ENCODE results near the gene GLT1D1. TPM values are rescaled to one million over a fixed set of nuclear protein-coding genes. Genes with fewer than 3 reads are reported as not detected.

Gene GLT1D1
- total RNA-seq, 4 donors from 2014 or later: 0.26 to 3.6 (median 2.9) TPM; not detected in 1

DNA sequence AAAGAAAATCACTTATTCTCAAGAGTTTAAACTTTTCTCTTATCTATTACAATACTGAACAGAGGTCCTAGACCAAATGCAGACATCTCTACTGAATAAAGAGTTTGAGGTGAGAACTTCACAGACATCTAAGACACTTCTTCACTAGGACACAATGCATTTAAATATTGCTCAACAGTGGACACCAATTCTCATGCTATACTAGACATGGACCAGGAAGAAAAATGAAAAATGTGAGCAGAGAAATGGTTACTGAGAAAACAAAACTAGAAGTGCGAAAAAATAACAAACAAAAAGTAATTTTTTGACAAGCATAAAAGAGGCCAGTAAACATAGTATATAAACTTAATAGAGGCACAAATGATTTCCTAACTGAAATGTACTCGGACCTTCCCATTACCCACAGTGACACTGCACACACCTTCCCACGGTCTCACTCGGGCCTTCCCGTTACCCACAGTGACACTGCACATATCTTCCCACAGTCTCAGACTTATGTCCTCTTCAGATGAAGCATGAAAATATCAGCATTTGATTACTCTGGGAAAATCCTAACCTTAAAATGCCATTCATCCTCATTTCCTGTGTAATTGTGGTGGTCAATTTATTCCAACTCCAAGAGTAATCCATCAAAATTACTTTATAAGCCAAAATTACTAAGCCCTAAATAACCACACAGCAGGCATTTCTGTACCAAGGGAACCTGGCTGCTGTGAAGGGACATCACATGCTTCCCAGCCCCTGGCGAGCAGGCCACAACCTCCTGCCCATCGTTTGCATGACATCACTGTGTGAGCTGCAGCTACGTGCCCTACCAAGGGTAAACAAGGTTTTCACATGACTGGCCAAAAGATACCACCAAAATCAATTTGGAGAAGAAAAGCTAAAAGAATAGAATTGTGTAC lies 35.9 kb upstream of the GLT1D1 start:
- no peaks in the 10 kb centered on the region for H3K36me3 ChIP-seq
- TF ChIP-seq POLR2A (IDR thresholded peaks at IDR 0.05): no peak
- TF ChIP-seq, protein P1, sequence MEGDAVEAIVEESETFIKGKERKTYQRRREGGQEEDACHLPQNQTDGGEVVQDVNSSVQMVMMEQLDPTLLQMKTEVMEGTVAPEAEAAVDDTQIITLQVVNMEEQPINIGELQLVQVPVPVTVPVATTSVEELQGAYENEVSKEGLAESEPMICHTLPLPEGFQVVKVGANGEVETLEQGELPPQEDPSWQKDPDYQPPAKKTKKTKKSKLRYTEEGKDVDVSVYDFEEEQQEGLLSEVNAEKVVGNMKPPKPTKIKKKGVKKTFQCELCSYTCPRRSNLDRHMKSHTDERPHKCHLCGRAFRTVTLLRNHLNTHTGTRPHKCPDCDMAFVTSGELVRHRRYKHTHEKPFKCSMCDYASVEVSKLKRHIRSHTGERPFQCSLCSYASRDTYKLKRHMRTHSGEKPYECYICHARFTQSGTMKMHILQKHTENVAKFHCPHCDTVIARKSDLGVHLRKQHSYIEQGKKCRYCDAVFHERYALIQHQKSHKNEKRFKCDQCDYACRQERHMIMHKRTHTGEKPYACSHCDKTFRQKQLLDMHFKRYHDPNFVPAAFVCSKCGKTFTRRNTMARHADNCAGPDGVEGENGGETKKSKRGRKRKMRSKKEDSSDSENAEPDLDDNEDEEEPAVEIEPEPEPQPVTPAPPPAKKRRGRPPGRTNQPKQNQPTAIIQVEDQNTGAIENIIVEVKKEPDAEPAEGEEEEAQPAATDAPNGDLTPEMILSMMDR (IDR thresholded peaks at IDR 0.05): no peak
- H3K27me3 ChIP-seq: no peaks in the 10 kb centered on the region
- H3K4me3 ChIP-seq: no peak overlapping the region
- intact Hi-C loops (cut with DNase I; ENCODE audit: low total_unique reads): no loop called here
- DNase-seq: peak; percentile 31 to 45
- peaks cover 0 to 16% of the 10 kb centered on the region in 2 donors for H3K4me1 ChIP-seq
- H3K9me3 ChIP-seq: no peaks in the 10 kb centered on the region
- peak overlapping the region; percentile 39 to 84 for H3K27ac ChIP-seq

DNA sequence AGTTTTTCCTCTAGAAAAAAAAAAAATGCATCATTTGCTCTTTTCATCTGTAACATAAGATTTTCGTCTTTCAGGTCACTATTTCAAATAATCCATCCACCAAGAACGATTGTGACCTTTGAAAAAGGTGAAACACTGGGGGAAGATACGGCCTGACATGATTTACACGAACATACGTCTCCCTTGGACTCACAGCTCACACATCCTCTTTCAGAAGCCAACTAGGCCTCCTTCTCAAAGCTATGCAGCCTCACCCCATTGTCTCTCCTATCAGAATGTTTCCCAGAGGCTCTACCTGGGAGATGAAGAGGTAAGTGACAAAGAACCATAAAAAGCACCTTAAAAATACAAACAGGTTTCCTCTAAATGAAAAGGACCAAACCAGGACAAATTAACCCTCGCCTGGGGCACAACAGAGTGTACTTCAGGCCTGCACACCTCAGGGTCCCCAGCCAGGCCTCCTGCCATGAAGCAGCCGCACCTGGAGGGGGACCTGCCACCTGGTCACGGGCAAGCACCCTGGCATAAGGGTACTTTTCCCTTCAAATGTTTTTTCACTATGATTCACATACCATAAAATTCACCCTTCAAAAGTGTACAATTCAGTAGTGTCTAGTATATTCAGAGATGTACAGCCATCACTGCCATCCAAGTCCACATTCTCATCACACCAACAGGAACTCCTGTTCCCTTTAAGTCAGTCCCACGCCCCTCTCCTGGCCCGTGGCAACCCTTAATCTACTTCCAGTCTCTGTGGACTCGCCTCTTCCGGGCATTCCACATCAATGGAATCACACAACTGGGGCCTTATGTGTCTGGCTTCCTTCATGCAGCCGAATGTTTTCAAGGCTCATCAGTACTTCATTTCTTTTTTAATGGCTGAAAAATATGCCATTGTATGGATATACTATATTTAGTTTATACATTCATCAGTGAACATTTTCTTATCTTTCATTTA lies 34.9 kb upstream of the GLT1D1 start:
- TF ChIP-seq, protein P1 (IDR thresholded peaks at IDR 0.05): no peak
- no peaks in the 10 kb centered on the region for H3K27me3 ChIP-seq
- H3K4me3 ChIP-seq: no peak overlapping the region
- H3K9me3 ChIP-seq: no peaks in the 10 kb centered on the region
- no peak for DNase-seq
- no peaks in the 10 kb centered on the region for H3K36me3 ChIP-seq
- intact Hi-C loops (cut with DNase I; ENCODE audit: low total_unique reads): no loop called here
- peak overlapping the region; percentile 39 to 84 for H3K27ac ChIP-seq
- peaks cover 0 to 22% of the 10 kb centered on the region in 2 donors for H3K4me1 ChIP-seq

DNA sequence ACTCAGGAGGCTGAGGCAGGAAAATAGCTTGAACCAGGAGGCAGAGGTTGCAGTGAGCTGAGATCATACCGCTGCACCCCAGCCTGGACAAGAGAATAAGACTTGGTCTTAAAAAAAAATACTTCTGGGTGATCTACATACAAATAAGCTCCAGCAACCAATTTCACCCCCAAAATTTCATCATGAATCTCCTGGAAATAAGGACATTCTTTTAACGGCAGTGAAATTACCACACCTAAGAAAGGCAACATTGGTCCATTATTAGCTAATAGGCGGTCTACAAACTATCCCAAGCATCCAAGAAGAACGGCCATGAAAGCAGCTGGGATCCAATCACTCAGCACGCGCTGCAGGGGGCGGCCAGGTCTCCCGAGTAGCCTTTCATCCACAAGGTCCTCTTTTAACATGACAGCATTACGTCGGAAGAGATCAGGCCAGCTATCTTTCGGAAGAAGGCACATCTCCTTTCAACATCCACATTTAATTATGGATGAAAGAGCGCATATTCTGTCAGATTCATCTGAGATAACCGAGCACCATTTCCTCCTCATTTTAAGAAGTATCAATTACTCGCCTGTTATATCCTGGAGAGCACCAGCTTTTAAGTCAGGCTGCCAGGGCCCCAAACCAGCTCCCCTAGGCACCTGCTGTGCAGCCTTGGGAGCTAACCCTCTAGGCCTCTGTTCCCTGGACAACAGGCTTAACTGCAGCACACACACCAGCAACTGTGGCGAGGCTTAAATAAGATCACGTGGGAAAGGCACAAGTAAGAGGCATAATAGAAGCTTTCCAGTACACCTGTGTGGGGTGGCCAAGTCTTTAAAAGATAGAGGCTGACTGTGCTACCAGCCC lies 33.8 kb upstream of the GLT1D1 start:
- no peaks in the 10 kb centered on the region for H3K36me3 ChIP-seq
- H3K9me3 ChIP-seq: no peaks in the 10 kb centered on the region
- H3K27me3 ChIP-seq: no peaks in the 10 kb centered on the region
- H3K4me3 ChIP-seq: no peak overlapping the region
- TF ChIP-seq POLR2A (IDR thresholded peaks at IDR 0.05): no peak
- TF ChIP-seq, protein P1 (IDR thresholded peaks at IDR 0.05): no peak
- intact Hi-C loops (cut with DNase I; ENCODE audit: low total_unique reads): no loop called here
- DNase-seq: no peak
- H3K4me1 ChIP-seq: peaks cover 0 to 22% of the 10 kb centered on the region in 2 donors
- H3K27ac ChIP-seq: no peak overlapping the region

DNA sequence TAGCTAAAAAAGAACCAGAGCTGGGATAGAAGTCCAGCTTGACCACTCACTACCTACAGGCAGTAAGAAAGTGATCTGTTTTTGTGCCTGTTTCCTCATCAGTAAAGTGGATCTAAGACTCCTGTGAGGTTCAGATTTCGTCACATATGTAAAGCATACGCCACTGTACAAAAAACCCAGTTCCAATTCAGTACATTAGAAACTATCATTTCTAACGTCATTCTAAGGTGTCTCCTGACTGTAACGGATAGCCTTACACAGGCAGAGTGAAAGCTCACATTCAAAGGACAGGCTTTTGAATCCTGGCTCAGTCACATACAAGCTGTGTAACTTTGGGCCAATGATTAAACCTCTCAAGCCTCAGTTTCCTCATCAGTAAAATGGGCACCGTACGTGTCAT lies 33.0 kb upstream of the GLT1D1 start:
- H3K9me3 ChIP-seq: no peaks in the 10 kb centered on the region
- intact Hi-C loops (cut with DNase I; ENCODE audit: low total_unique reads): no loop called here
- TF ChIP-seq POLR2A (IDR thresholded peaks at IDR 0.05): no peak
- TF ChIP-seq, protein P1 (IDR thresholded peaks at IDR 0.05): no peak
- no peak overlapping the region for H3K27ac ChIP-seq
- H3K36me3 ChIP-seq: no peaks in the 10 kb centered on the region
- no peak for DNase-seq
- no peak overlapping the region for H3K4me3 ChIP-seq
- peaks cover 0 to 27% of the 10 kb centered on the region in 2 donors for H3K4me1 ChIP-seq
- H3K27me3 ChIP-seq: no peaks in the 10 kb centered on the region

All from uterus (tissue), 4 donors.